Uterus (tissue), 2 donors: Measurements from ENCODE around the gene C9orf153.

Source experiments
- POLR2A ChIP-seq, 2 donors: fragments of 450-650 bp; IDR thresholded peaks; one replicate each; pipeline ENCODE4 v1.6.1; 2016; ENCODE audit warnings: antibody characterized with exemption in 2 of 2, mild to moderate bottlenecking in 1 of 2, moderate library complexity in 1 of 2
- TF ChIP-seq, protein P1 (sequence below), 4 experiments: fragments of 200-600 bp in 2 of 4; fragments of 450-650 bp in 2 of 4; sonication (generic) in 2 of 4; IDR thresholded peaks; one replicate each; pipeline ENCODE4 v1.5.1; 2016 to 2019; ENCODE audit warnings: antibody characterized with exemption in 4 of 4, mild to moderate bottlenecking in 2 of 4, moderate library complexity in 1 of 4

DNA sequence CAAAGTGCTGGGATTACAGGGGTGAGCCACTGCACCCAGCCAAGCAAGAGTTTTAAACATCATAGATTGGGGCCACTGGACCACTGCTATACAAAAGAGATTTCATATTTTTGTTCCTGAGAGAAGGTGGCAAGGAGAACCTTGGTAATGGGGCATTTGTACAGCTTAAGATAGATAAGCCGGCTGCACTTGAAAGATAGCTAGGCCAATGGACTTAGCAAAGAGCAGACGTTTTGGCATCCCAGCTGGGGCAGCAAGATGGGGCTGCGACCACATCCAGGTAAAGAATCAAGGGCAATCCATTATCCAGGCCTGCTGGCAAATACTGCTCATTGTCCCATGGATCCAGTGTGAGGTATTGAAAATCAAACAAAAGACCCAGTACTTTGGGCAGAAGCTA lies 26.8 kb upstream of the C9orf153 start:
- TF ChIP-seq, protein P1, sequence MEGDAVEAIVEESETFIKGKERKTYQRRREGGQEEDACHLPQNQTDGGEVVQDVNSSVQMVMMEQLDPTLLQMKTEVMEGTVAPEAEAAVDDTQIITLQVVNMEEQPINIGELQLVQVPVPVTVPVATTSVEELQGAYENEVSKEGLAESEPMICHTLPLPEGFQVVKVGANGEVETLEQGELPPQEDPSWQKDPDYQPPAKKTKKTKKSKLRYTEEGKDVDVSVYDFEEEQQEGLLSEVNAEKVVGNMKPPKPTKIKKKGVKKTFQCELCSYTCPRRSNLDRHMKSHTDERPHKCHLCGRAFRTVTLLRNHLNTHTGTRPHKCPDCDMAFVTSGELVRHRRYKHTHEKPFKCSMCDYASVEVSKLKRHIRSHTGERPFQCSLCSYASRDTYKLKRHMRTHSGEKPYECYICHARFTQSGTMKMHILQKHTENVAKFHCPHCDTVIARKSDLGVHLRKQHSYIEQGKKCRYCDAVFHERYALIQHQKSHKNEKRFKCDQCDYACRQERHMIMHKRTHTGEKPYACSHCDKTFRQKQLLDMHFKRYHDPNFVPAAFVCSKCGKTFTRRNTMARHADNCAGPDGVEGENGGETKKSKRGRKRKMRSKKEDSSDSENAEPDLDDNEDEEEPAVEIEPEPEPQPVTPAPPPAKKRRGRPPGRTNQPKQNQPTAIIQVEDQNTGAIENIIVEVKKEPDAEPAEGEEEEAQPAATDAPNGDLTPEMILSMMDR (IDR thresholded peaks at IDR 0.05) = no peak
- TF ChIP-seq POLR2A (IDR thresholded peaks at IDR 0.05) = no peak
